Measurements from ENCODE around the gene IMMP2L. TPM values are rescaled to one million over a fixed set of nuclear protein-coding genes. Genes with fewer than 3 reads are reported as not detected.

IMMP2L gene
- total RNA-seq, 1 donor from 2014 or later = 59.6 TPM

GRCh38 chr7:110733221-110733620, 829.1 kb downstream of the IMMP2L start:
- Mint-ChIP-seq H3K36me3 (no peaks in the 10 kb centered on the region), H3K4me3 (no peak overlapping the region), H3K9me3 (peaks cover 5% of the 10 kb centered on the region), H3K27me3 (ENCODE audit: low read depth) (no peaks in the 10 kb centered on the region), H3K4me1 (no peaks in the 10 kb centered on the region), H3K27ac (no peak overlapping the region)
- DNase-seq (ENCODE audit: low spot score in 2 of 2, unreplicated experiment in 2 of 2) = no peak
- TF ChIP-seq CTCF (IDR thresholded peaks at IDR 0.05; ENCODE audit: unreplicated experiment) = no peak

GRCh38 chr7:110724811-110725210, 837.5 kb downstream of the IMMP2L start:
- peaks cover 10% of the 10 kb centered on the region for H3K4me1 Mint-ChIP-seq
- TF ChIP-seq CTCF (IDR thresholded peaks at IDR 0.05; ENCODE audit: unreplicated experiment) = no peak
- no peak for DNase-seq (ENCODE audit: low spot score in 2 of 2, unreplicated experiment in 2 of 2)
- H3K4me3 Mint-ChIP-seq = no peak overlapping the region
- H3K27ac Mint-ChIP-seq = no peak overlapping the region
- no peaks in the 10 kb centered on the region for H3K36me3 Mint-ChIP-seq
- no peaks in the 10 kb centered on the region for H3K9me3 Mint-ChIP-seq
- no peaks in the 10 kb centered on the region for H3K27me3 Mint-ChIP-seq (ENCODE audit: low read depth)

- no peak for DNase-seq (ENCODE audit: low spot score in 2 of 2, unreplicated experiment in 2 of 2)
- no peaks in the 10 kb centered on the region for H3K36me3 Mint-ChIP-seq
- TF ChIP-seq CTCF (IDR thresholded peaks at IDR 0.05; ENCODE audit: unreplicated experiment) = no peak
- peaks cover 12% of the 10 kb centered on the region for H3K4me1 Mint-ChIP-seq
- no peak overlapping the region for H3K27ac Mint-ChIP-seq
- H3K4me3 Mint-ChIP-seq = no peak overlapping the region
- no peaks in the 10 kb centered on the region for H3K27me3 Mint-ChIP-seq (ENCODE audit: low read depth)
- H3K9me3 Mint-ChIP-seq = peaks cover 3% of the 10 kb centered on the region
These were observed 840.9 kb downstream of the IMMP2L start for GRCh38 chr7:110721395-110721794.

GRCh38 chr7:110720626-110721025, 841.7 kb downstream of the IMMP2L start:
- Mint-ChIP-seq H3K27ac (no peak overlapping the region), H3K4me3 (no peak overlapping the region), H3K4me1 (peaks cover 12% of the 10 kb centered on the region), H3K27me3 (ENCODE audit: low read depth) (no peaks in the 10 kb centered on the region), H3K36me3 (no peaks in the 10 kb centered on the region), H3K9me3 (peaks cover 3% of the 10 kb centered on the region)
- no peak for DNase-seq (ENCODE audit: low spot score in 2 of 2, unreplicated experiment in 2 of 2)
- TF ChIP-seq CTCF (IDR thresholded peaks at IDR 0.05; ENCODE audit: unreplicated experiment) = no peak

GRCh38 chr7:110719741-110720140, 842.6 kb downstream of the IMMP2L start:
- TF ChIP-seq CTCF (IDR thresholded peaks at IDR 0.05; ENCODE audit: unreplicated experiment) = no peak
- H3K9me3 Mint-ChIP-seq = peaks cover 3% of the 10 kb centered on the region
- H3K27ac Mint-ChIP-seq = no peak overlapping the region
- H3K4me1 Mint-ChIP-seq = peaks cover 9% of the 10 kb centered on the region
- no peak for DNase-seq (ENCODE audit: low spot score in 2 of 2, unreplicated experiment in 2 of 2)
- H3K4me3 Mint-ChIP-seq = no peak overlapping the region
- H3K36me3 Mint-ChIP-seq = no peaks in the 10 kb centered on the region
- no peaks in the 10 kb centered on the region for H3K27me3 Mint-ChIP-seq (ENCODE audit: low read depth)

All from mesothelial cell of epicardium (in vitro differentiated cells).